Gastrocnemius medialis (tissue), 4 donors: Measurements from ENCODE around the gene COL6A5. TPM values are rescaled to one million over a fixed set of nuclear protein-coding genes. Genes with fewer than 3 reads are reported as not detected.

ENCODE experiments used
- ATAC-seq, 2 donors: fragments of 150-250 bp; one replicate each; pipeline ENCODE4 v1.9.1; 2016
- DNase-seq, 2 donors: peaks; one replicate each; pipeline ENCODE4 v3.0.0-alpha.2; 2019
- H3K27ac ChIP-seq, 4 donors: fragments of 200-600 bp; sonication (generic); 1 replicate in 1 of 4; 2 replicates in 3 of 4; pipeline ENCODE4 v1.5.1; 2016 to 2018; ENCODE audit warnings: mild to moderate bottlenecking in 2 of 4, moderate library complexity in 1 of 4
- H3K27me3 ChIP-seq, 3 donors: fragments of 200-600 bp; sonication (generic) in 2 of 3; 1 replicate in 1 of 3; 2 replicates in 2 of 3; pipeline versions ENCODE4 v1.5.1 to v1.6.0; 2016 to 2019; ENCODE audit warnings: mild to moderate bottlenecking in 1 of 3, moderate library complexity in 1 of 3
- H3K36me3 ChIP-seq, 2 donors: fragments of 200-600 bp; sonication (generic) in 1 of 2; one replicate each; pipeline ENCODE4 v1.5.1; 2017 to 2018
- H3K4me1 ChIP-seq, 2 donors: fragments of 200-600 bp; sonication (generic) in 1 of 2; one replicate each; pipeline ENCODE4 v1.5.1; 2016 to 2017; ENCODE audit warnings: mild to moderate bottlenecking in 2 of 2
- H3K4me3 ChIP-seq, 4 donors: fragments of 200-600 bp; sonication (generic) in 3 of 4; 1 replicate in 1 of 4; 2 replicates in 3 of 4; pipeline ENCODE4 v1.5.1; 2016 to 2019; ENCODE audit warnings: mild to moderate bottlenecking in 2 of 4
- H3K9me3 ChIP-seq, 3 donors: fragments of 200-600 bp; sonication (generic) in 2 of 3; 1 replicate in 1 of 3; 2 replicates in 2 of 3; pipeline ENCODE4 v1.5.1; 2016 to 2019
- CTCF ChIP-seq, 5 experiments: fragments of 450-650 bp in 3 of 5; fragments of 200-600 bp in 2 of 5; sonication (generic) in 2 of 5; IDR thresholded peaks in 4 of 5; conservative IDR thresholded peaks in 1 of 5; 1 replicate in 4 of 5; 2 replicates in 1 of 5; pipeline ENCODE4 v1.5.1; 2016 to 2019; ENCODE audit warnings: antibody characterized with exemption in 5 of 5, mild to moderate bottlenecking in 3 of 5, moderate library complexity in 3 of 5
- POLR2A ChIP-seq, 2 donors: fragments of 450-650 bp; IDR thresholded peaks; one replicate each; pipeline ENCODE4 v1.6.1; 2017; ENCODE audit warnings: antibody characterized with exemption in 2 of 2, mild to moderate bottlenecking in 2 of 2, moderate library complexity in 2 of 2
- in situ Hi-C, 4 donors: fragments of 200-750 bp; cut with MboI; loops; one replicate each; pipeline versions ENCODE4 v1.15.0 to v1.8.0; 2017; ENCODE audit warnings: low sequenced_read_pairs in 4 of 4
- intact Hi-C: fragments of 100-400 bp; cut with DNase I; formaldehyde crosslinking; loops from one replicate; pipeline ENCODE4 v1.15.1; 2023; ENCODE audit warnings: low total_unique reads
- total RNA-seq, 4 donors: library from RNA; depleted of rRNA; stranded (reverse); fragments of >200 nt; gene quantifications; one replicate each; pipeline versions ENCODE4 v1.1.0 to v1.2.3, GENCODE V29; 2016

COL6A5 gene
- total RNA-seq, 4 donors from 2014 or later: not detected

GRCh38 chr3:130374908-130375307 is 29.4 kb downstream of the COL6A5 start:
- TF ChIP-seq POLR2A (IDR thresholded peaks at IDR 0.05) (no peak), CTCF (IDR thresholded peaks at IDR 0.05 in 4 of 5, conservative IDR thresholded peaks at IDR 0.05 in 1 of 5) (no peak)
- Histone ChIP-seq H3K36me3 (no peaks in the 10 kb centered on the region), H3K9me3 (no peaks in the 10 kb centered on the region), H3K4me3 (no peak overlapping the region), H3K27me3 (no peaks in the 10 kb centered on the region), H3K27ac (no peak overlapping the region), H3K4me1 (no peaks in the 10 kb centered on the region)
- no peak for DNase-seq
- ATAC-seq: no peak
- intact Hi-C loops: no loop called here
- in situ Hi-C loops: no loop called here

GRCh38 chr3:130377960-130378676 is 32.6 kb downstream of the COL6A5 start:
- intact Hi-C loops: no loop called here
- ATAC-seq: no peak

GRCh38 chr3:130378677-130379191 is 33.3 kb downstream of the COL6A5 start:
- no peak overlapping the region for H3K27ac ChIP-seq
- no peak for TF ChIP-seq POLR2A (IDR thresholded peaks at IDR 0.05)
- no peak for TF ChIP-seq CTCF (IDR thresholded peaks at IDR 0.05 in 4 of 5, conservative IDR thresholded peaks at IDR 0.05 in 1 of 5)
- in situ Hi-C loops: no loop called here
- no peaks in the 10 kb centered on the region for H3K36me3 ChIP-seq
- H3K27me3 ChIP-seq: no peaks in the 10 kb centered on the region
- H3K4me1 ChIP-seq: no peaks in the 10 kb centered on the region
- intact Hi-C loops: no loop called here
- no peak overlapping the region for H3K4me3 ChIP-seq
- no peaks in the 10 kb centered on the region for H3K9me3 ChIP-seq
- DNase-seq (no peak), ATAC-seq (no peak)

More at GRCh38 chr3:130377960-130378676, 32.6 kb downstream of the COL6A5 start:
- in situ Hi-C loops: no loop called here
- no peak overlapping the region for H3K4me3 ChIP-seq
- no peak for DNase-seq
- TF ChIP-seq POLR2A (IDR thresholded peaks at IDR 0.05): no peak
- TF ChIP-seq CTCF (IDR thresholded peaks at IDR 0.05 in 4 of 5, conservative IDR thresholded peaks at IDR 0.05 in 1 of 5): no peak
- H3K36me3 ChIP-seq: no peaks in the 10 kb centered on the region
- H3K27ac ChIP-seq: no peak overlapping the region
- no peaks in the 10 kb centered on the region for H3K4me1 ChIP-seq
- H3K9me3 ChIP-seq: no peaks in the 10 kb centered on the region
- H3K27me3 ChIP-seq: no peaks in the 10 kb centered on the region

- intact Hi-C loops: no loop called here
- TF ChIP-seq POLR2A (IDR thresholded peaks at IDR 0.05) (no peak), CTCF (IDR thresholded peaks at IDR 0.05 in 4 of 5, conservative IDR thresholded peaks at IDR 0.05 in 1 of 5) (no peak)
- H3K4me1 ChIP-seq: no peaks in the 10 kb centered on the region
- DNase-seq: no peak
- no peaks in the 10 kb centered on the region for H3K27me3 ChIP-seq
- in situ Hi-C loops: no loop called here
- H3K9me3 ChIP-seq: no peaks in the 10 kb centered on the region
- H3K27ac ChIP-seq: no peak overlapping the region
- H3K4me3 ChIP-seq: no peak overlapping the region
- no peaks in the 10 kb centered on the region for H3K36me3 ChIP-seq
- ATAC-seq: no peak
Measured at GRCh38 chr3:130379274-130379673, 33.8 kb downstream of the COL6A5 start.
